ENCODE data around the gene CELF4. TPM values are rescaled to one million over a fixed set of nuclear protein-coding genes. Genes with fewer than 3 reads are reported as not detected.

Gene CELF4
- total and polyA plus RNA-seq, 2 donors (not counting 3 experiments of a cell fraction or from before 2014, with no cell fraction given): not detected

DNA sequence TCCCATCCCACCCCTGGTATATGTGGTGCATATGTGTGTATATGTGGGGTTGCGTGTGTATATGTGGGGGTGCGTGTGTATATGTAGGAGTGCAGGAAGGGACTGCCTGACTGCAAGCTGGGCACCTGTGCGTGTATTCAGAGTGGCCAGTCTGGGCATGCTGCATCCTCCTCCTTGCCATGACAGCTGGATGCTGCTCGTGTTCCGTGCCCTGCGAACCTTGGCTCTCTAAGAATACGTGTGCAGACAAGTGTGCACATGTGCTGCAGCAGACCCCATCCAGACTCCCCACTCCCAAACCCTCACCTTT is 222.1 kb downstream of the CELF4 start:
- H3K27ac ChIP-seq (ENCODE audit: insufficient read depth, low read depth, low read length): no peak overlapping the region
- FAIRE-seq: no peak

More for the DNA sequence above, 222.1 kb downstream of the CELF4 start:
- Histone ChIP-seq H4K20me1 (replicated peaks; ENCODE audit: control insufficient read depth, extremely low read depth, insufficient read depth, low read length) (no peaks in the 10 kb centered on the region), H3K9ac (replicated peaks; ENCODE audit: extremely low read depth, insufficient read depth, low read length) (no peak overlapping the region), H3K36me3 (ENCODE audit: control insufficient read depth in 2 of 2, extremely low read depth in 1 of 2, insufficient read depth in 2 of 2, low read length in 2 of 2) (no peaks in the 10 kb centered on the region), H3K4me3 (replicated peaks in 1 of 3; ENCODE audit: insufficient read depth in 1 of 3, low read depth in 1 of 3, low read length in 3 of 3) (no peak overlapping the region), H3K4me2 (ENCODE audit: insufficient read depth, low read length) (no peak overlapping the region), H3K79me2 (ENCODE audit: control insufficient read depth, insufficient read depth, low read length) (no peaks in the 10 kb centered on the region), H3K27me3 (ENCODE audit: control insufficient read depth in 2 of 2, insufficient read depth in 2 of 2, low read length in 2 of 2) (peaks cover 0 to 2% of the 10 kb centered on the region in 2 experiments), H3K9me1 (replicated peaks; ENCODE audit: control insufficient read depth, extremely low read depth, insufficient read depth, low read length) (no peaks in the 10 kb centered on the region), H2AFZ (ENCODE audit: low read depth, low read length) (no peak overlapping the region), H3K9me3 (replicated peaks; ENCODE audit: control insufficient read depth, insufficient read depth, low read length) (no peaks in the 10 kb centered on the region), H3K4me1 (ENCODE audit: control insufficient read depth, extremely low read depth, insufficient read depth, low read length) (no peaks in the 10 kb centered on the region)
- no peak for TF ChIP-seq FOS (IDR thresholded peaks at IDR 0.05; ENCODE audit: borderline replicate concordance, insufficient read depth, low read length)
- TF ChIP-seq, protein P1, sequence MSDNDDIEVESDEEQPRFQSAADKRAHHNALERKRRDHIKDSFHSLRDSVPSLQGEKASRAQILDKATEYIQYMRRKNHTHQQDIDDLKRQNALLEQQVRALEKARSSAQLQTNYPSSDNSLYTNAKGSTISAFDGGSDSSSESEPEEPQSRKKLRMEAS (IDR thresholded peaks at IDR 0.05; ENCODE audit: insufficient read depth, insufficient read length): no peak
- TF ChIP-seq, protein P2, sequence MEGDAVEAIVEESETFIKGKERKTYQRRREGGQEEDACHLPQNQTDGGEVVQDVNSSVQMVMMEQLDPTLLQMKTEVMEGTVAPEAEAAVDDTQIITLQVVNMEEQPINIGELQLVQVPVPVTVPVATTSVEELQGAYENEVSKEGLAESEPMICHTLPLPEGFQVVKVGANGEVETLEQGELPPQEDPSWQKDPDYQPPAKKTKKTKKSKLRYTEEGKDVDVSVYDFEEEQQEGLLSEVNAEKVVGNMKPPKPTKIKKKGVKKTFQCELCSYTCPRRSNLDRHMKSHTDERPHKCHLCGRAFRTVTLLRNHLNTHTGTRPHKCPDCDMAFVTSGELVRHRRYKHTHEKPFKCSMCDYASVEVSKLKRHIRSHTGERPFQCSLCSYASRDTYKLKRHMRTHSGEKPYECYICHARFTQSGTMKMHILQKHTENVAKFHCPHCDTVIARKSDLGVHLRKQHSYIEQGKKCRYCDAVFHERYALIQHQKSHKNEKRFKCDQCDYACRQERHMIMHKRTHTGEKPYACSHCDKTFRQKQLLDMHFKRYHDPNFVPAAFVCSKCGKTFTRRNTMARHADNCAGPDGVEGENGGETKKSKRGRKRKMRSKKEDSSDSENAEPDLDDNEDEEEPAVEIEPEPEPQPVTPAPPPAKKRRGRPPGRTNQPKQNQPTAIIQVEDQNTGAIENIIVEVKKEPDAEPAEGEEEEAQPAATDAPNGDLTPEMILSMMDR (IDR thresholded peaks at IDR 0.05; ENCODE audit: extremely low read depth in 1 of 2, insufficient read depth in 1 of 2, low read depth in 1 of 2, low read length in 2 of 2): no peak
- no peak for TF ChIP-seq GATA2 (IDR thresholded peaks at IDR 0.05; ENCODE audit: insufficient read depth, insufficient read length, low read depth, low read length)
- no peak for TF ChIP-seq EZH2 (IDR thresholded peaks at IDR 0.05; ENCODE audit: borderline replicate concordance, low read depth, low read length, severe bottlenecking)
- TF ChIP-seq JUN (IDR thresholded peaks at IDR 0.05; ENCODE audit: borderline replicate concordance, insufficient read depth, insufficient read length, low read depth): no peak
- TF ChIP-seq POLR2AphosphoS5 (IDR thresholded peaks at IDR 0.05; ENCODE audit: insufficient read depth, low read depth, low read length): no peak
- TF ChIP-seq POLR2A (IDR thresholded peaks at IDR 0.05; ENCODE audit: low read depth, low read length): no peak
- no peak for TF ChIP-seq MYC (IDR thresholded peaks at IDR 0.05; ENCODE audit: low read depth, low read length)
- intact Hi-C loops (cut with micrococcal nuclease) (loop anchor here (1.0 kb wide), 1 partner anchor 195 kb away; no protein-coding TSS in a partner anchor), dilution Hi-C loops (cut with MboI; ENCODE audit: extremely low pct_ligation_motif_present, low sequenced_read_pairs) (no loop called here)
- BruUV-seq (replicated peaks): no TSS peak
- CTCF ChIA-PET: interaction anchor here (0.7 to 2.4 kb wide), 15 partner anchors 9 to 514 kb away, joined by 3 to 17 read pairs (median 4); partner anchors contain the start of genes KIAA1328 and TPGS2
- DNase-seq (ENCODE audit: low read depth, low spot score): no peak
- POLR2A ChIA-PET: no interaction called here
